Body of pancreas (tissue), 4 donors: ENCODE measurements around the gene TXNL4B.

Experiments
- POLR2A ChIP-seq, 3 donors: fragments of 450-650 bp; IDR thresholded peaks; one replicate each; pipeline ENCODE4 v1.6.1; 2016; ENCODE audit warnings: antibody characterized with exemption in 3 of 3, mild to moderate bottlenecking in 2 of 3
- TF ChIP-seq, protein P1 (sequence below), 7 experiments: fragments of 450-650 bp in 4 of 7; fragments of 200-600 bp in 3 of 7; sonication (generic) in 3 of 7; IDR thresholded peaks; one replicate each; pipeline ENCODE4 v1.5.1; 2016 to 2019; ENCODE audit warnings: antibody characterized with exemption in 7 of 7

DNA sequence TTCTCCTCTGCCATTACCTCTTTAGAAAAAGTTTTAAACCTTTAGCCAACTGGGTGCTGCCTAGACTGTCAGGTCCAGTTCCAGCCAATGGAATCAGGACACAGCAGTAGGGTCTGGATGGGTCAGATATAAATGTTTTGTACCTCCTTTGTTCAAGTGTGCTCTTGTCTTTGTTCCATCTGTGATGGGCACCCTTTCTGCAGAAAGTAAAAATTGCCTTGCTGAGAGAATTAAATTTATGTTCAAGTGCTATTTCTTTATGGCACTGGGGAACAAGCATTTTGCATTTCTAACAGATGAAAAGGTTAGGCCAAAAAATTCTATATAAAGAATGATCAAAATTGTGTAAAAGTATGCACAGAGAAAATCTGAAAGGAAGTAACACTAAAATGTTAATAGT, 44.3 kb downstream of the TXNL4B start:
- no peak for TF ChIP-seq POLR2A (IDR thresholded peaks at IDR 0.05)
- TF ChIP-seq, protein P1, sequence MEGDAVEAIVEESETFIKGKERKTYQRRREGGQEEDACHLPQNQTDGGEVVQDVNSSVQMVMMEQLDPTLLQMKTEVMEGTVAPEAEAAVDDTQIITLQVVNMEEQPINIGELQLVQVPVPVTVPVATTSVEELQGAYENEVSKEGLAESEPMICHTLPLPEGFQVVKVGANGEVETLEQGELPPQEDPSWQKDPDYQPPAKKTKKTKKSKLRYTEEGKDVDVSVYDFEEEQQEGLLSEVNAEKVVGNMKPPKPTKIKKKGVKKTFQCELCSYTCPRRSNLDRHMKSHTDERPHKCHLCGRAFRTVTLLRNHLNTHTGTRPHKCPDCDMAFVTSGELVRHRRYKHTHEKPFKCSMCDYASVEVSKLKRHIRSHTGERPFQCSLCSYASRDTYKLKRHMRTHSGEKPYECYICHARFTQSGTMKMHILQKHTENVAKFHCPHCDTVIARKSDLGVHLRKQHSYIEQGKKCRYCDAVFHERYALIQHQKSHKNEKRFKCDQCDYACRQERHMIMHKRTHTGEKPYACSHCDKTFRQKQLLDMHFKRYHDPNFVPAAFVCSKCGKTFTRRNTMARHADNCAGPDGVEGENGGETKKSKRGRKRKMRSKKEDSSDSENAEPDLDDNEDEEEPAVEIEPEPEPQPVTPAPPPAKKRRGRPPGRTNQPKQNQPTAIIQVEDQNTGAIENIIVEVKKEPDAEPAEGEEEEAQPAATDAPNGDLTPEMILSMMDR (IDR thresholded peaks at IDR 0.05) = no peak
